NT2/D1 (cell line): Measurements from ENCODE around the gene PYGO2.

ENCODE experiments used
- SUZ12 ChIP-seq: IDR thresholded peaks from 2 replicates; pipeline ENCODE4 v1.6.1; 2011; ENCODE audit not compliant: insufficient read length, insufficient read depth; ENCODE audit errors: extremely low read depth
- YY1 ChIP-seq: IDR thresholded peaks from 2 replicates; pipeline ENCODE4 v1.6.1; 2011; ENCODE audit not compliant: insufficient read length, insufficient read depth

- TF ChIP-seq SUZ12 (no peak), YY1 (no peak)
These were observed 9.5 kb downstream of the PYGO2 start for GRCh38 chr1:154951901-154952657.
